HUES6 (cell line): ENCODE results near the gene MET.
"Not testable (repeated sequence)": the region's sequence is repeated elsewhere in the genome, so short reads cannot be mapped to it uniquely, and the experiment has no call there.

Experiments
- H3K27ac ChIP-seq: 2 replicates; pipeline ENCODE4 v1.7.0; 2013; ENCODE audit warnings: low read depth, mild to moderate bottlenecking, low read length, inconsistent platforms
- H3K27me3 ChIP-seq: 2 replicates; pipeline ENCODE4 v1.6.1; 2013; ENCODE audit warnings: low read length; ENCODE audit not compliant: control insufficient read depth, insufficient read depth
- H3K36me3 ChIP-seq: 2 replicates; pipeline ENCODE4 v1.6.1; 2013; ENCODE audit warnings: low read length; ENCODE audit not compliant: control insufficient read depth, insufficient read depth
- H3K4me1 ChIP-seq: 2 replicates; pipeline ENCODE4 v1.6.1; 2013; ENCODE audit warnings: low read length; ENCODE audit not compliant: control insufficient read depth, insufficient read depth
- H3K4me3 ChIP-seq: 2 replicates; pipeline ENCODE4 v1.5.1; 2013; ENCODE audit warnings: low read depth, low read length
- H3K9ac ChIP-seq: one replicate; pipeline ENCODE4 v1.6.1; 2013; ENCODE audit warnings: mild to moderate bottlenecking, low read length
- H3K9me3 ChIP-seq: 2 replicates; pipeline ENCODE4 v1.6.1; 2013; ENCODE audit warnings: low read depth, low read length; ENCODE audit not compliant: control insufficient read depth, insufficient read depth

Gene MET

DNA sequence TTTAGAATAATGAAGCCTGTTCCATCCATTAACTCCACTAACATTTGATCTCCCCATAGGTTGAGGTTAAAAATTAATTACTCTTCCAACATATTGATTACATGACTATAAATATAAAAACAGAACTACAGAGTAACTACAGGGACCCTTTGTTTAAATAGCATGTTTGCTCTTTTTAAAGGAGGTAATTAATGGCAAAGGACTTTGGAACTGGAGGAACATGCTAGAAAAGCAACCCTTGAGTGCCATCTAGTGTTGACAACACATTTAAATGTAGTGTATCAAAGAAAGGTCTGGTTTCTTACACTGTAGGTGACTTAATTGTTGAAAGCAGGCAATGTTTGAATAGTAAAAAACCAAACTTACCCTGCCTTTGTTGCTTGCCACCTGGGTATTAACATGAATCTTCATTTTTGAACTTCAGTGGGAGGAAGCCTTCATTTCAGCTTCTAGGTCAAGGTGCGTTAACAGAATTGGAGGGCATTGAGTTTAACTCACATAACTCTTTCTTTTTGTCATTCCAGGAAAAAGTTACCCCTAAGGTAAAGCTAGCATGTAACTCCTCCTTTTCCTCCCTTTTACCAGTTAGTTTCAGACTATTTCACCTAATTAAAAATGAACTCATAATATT, 137.8 kb downstream of the MET start:
- Histone ChIP-seq H3K36me3 (no peaks in the 10 kb centered on the region), H3K27me3 (no peaks in the 10 kb centered on the region), H3K4me3 (no peak overlapping the region), H3K27ac (no peak overlapping the region), H3K4me1 (peaks cover 16% of the 10 kb centered on the region), H3K9me3 (no peaks in the 10 kb centered on the region), H3K9ac (no peak overlapping the region)

DNA sequence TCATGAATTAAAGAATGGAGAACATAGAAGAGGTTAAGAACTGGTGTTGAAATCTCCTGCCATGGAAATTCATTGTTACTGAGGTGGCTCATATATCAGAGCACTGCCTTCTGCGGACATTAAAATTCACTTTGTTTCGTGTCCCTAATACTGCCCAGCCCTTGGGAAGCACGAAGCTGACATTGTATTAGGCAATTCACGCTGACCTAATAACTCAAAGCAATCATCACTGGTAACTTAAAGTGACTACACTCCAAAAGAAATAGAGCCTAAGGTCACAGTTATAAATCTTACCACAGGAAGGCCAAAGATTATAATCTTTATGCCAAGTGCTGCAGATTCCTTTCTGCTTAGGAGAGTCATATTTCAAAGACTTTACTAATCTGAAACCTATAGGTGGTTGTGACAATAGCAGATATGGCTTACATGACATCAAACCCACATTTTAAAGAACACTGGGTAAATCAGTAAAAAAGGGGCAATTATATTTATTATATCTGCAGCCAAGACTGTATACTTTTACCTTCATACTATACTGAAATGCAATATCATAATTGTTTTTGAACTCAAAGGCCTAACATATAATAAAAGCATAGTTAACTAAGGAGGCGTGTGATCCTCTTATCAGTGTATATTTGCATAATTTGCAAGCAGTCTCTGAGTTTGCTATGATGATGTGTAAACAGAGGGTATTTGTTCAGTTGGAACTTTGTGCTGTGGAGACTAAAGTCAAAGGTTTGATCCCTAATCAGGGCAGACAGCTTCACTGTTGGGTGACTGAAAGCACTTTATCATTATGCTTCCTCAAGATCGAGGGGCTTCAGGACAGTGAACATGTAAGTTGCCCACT, 138.5 kb downstream of the MET start:
- Histone ChIP-seq H3K36me3 (no peaks in the 10 kb centered on the region), H3K9me3 (no peaks in the 10 kb centered on the region), H3K4me1 (peaks cover 16% of the 10 kb centered on the region), H3K27ac (no peak overlapping the region), H3K9ac (no peak overlapping the region), H3K27me3 (no peaks in the 10 kb centered on the region), H3K4me3 (no peak overlapping the region)

DNA sequence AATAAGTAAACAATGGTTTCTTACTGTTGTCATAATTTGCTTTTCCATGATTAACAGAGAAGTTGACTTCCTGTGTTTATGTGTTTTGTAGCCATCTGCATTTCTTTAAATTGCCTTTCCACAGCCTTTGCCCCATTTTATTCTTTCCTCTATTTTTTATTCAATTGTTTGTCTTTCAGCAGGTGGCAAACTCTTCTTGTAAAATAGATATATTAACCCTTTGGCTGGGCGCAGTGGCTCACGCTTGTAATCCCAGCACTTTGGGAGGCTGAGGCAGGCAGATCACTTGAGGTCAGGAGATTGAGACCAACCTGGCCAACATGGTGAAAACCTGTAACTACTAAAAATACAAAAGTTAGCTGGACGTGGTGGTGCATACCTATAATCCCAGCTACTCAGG, 139.8 kb downstream of the MET start:
- Histone ChIP-seq H3K9me3 (no peaks in the 10 kb centered on the region), H3K36me3 (no peaks in the 10 kb centered on the region), H3K4me1 (peaks cover 16% of the 10 kb centered on the region), H3K27me3 (no peaks in the 10 kb centered on the region), H3K9ac (no peak overlapping the region), H3K4me3 (no peak overlapping the region), H3K27ac (no peak overlapping the region)

DNA sequence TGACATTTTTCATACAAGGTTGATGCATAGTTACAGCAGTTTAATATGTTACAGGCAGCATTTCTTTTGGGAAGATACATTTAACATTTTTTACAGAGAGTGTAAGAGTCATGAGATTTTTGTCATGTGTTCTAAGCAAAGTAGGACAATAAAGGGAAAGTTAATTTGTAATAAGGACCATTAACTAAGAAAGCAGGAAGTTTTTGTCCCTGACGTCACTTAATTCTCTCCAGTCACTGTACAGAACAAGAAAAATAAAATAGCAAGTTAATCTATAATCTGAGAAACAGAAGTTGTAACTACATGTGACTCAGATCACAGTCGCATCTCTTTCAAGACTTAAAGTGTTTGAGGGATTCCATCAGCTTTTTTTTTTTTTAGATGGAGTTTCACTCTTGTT, 140.9 kb downstream of the MET start:
- Histone ChIP-seq H3K9me3 (no peaks in the 10 kb centered on the region), H3K36me3 (no peaks in the 10 kb centered on the region), H3K4me1 (peaks cover 16% of the 10 kb centered on the region), H3K27ac (no peak overlapping the region), H3K4me3 (no peak overlapping the region), H3K27me3 (no peaks in the 10 kb centered on the region), H3K9ac (no peak overlapping the region)

DNA sequence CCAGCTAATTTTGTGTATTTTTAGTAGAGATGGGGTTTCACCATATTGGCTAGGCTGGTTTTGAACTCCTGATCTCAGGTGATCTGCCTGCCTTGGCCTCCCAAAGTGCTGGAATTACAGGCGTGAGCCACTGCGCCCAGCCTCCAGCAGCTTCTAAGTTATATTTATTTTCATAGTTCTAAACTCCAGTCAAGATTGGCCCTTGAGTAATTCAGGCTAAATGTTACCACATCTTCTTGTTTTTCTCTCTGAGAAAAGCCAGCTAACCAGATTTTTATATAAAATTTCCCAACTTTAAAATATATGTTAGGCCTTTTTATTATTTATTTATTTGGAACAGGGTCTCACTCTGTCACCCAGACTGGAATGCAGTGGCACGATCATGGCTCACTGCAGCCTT, 141.4 kb downstream of the MET start:
- H3K4me1 ChIP-seq, result peaks cover 16% of the 10 kb centered on the region
- H3K27me3 ChIP-seq, H3K27ac ChIP-seq, H3K9ac ChIP-seq, H3K4me3 ChIP-seq, H3K9me3 ChIP-seq, H3K36me3 ChIP-seq: not testable (repeated sequence)

DNA sequence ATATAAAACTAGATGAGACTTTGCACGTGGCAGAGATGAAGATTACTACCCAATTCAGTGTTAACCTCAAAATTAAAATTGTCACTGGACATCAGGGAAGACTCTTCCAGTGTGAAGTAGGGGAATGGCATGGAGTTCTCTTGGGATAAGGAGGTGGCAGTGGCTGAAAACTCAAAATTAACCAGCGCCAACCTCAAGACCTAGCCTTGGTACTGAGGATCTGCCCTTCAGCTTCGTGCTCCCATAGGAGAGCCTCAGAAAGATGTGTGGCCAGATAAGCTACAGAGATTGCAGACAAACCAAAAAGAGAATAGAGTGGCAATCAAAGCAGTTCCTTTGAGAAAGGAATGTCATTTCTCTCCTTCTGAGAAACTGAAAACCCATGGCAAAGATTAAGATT, 143.0 kb downstream of the MET start:
- H3K9me3 ChIP-seq, result no peaks in the 10 kb centered on the region
- H3K27me3 ChIP-seq, result no peaks in the 10 kb centered on the region
- H3K4me1 ChIP-seq, result peaks cover 9% of the 10 kb centered on the region
- H3K9ac ChIP-seq, result no peak overlapping the region
- no peak overlapping the region for H3K4me3 ChIP-seq
- H3K36me3 ChIP-seq, result no peaks in the 10 kb centered on the region
- no peak overlapping the region for H3K27ac ChIP-seq

DNA sequence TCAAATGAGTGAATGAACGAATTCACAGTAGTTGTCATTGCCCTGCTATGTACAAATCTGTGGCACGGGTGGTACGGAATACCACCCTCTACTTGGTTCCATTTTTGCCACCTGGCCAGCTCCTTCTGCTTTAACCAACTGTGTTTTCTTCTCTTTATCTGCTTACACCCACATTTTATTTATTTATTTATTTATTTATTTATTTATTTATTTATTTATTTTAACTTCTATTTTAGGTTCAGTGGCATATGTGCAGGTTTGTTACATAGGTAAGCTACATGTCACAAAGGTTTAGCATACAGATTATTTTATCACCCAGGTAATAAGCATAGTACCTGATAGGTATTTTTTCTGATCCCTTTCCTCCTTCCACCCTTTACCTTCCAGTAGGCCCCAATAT, 148.2 kb downstream of the MET start:
- H3K4me1 ChIP-seq, result no peaks in the 10 kb centered on the region
- no peaks in the 10 kb centered on the region for H3K36me3 ChIP-seq
- H3K9ac ChIP-seq, result no peak overlapping the region
- no peak overlapping the region for H3K27ac ChIP-seq
- H3K4me3 ChIP-seq, result no peak overlapping the region
- no peaks in the 10 kb centered on the region for H3K27me3 ChIP-seq
- no peaks in the 10 kb centered on the region for H3K9me3 ChIP-seq

DNA sequence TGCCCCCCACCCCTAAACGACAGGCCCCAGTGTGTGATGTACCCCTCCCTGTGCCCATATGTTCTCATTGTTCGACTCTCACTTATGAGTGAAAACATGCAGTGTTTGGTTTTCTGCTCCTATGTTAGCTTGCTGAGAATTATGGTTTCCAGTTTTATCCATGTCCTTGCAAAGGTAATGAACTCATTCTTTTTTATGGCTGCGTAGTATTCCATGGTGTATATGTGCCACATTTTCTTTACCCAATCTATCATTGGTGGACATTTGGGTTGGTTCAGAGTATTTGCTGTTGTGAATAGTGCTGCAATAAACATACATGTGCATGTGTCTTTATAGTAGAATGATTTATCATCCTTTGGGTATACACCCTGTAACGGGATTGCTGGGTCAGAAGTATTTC, 149.7 kb downstream of the MET start:
- not testable (repeated sequence) for H3K27me3 ChIP-seq, H3K9me3 ChIP-seq, H3K36me3 ChIP-seq, H3K27ac ChIP-seq, H3K4me1 ChIP-seq, H3K9ac ChIP-seq, H3K4me3 ChIP-seq

DNA sequence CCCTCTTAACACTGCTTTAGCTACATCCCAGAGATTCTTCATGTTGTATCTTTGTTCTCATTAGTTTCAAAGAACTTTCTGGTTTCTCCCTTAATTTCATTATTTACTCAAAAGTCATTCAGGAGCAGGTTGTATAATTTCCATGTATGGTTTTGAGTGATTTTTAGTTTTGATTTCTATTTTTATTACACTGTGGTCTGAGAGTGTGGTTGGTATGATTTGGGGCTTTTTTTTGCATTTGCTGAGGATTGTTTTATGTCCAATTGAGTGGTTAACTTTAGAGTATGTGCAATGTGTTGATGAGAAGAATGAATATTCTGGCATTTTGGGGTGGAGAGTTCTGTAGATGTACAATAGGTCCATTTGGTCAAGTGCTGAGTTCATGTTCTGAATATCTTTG, 152.5 kb downstream of the MET start:
- Histone ChIP-seq H3K4me1 (no peaks in the 10 kb centered on the region), H3K9ac (no peak overlapping the region), H3K27ac (no peak overlapping the region), H3K36me3 (no peaks in the 10 kb centered on the region), H3K27me3 (no peaks in the 10 kb centered on the region), H3K9me3 (no peaks in the 10 kb centered on the region), H3K4me3 (no peak overlapping the region)

DNA sequence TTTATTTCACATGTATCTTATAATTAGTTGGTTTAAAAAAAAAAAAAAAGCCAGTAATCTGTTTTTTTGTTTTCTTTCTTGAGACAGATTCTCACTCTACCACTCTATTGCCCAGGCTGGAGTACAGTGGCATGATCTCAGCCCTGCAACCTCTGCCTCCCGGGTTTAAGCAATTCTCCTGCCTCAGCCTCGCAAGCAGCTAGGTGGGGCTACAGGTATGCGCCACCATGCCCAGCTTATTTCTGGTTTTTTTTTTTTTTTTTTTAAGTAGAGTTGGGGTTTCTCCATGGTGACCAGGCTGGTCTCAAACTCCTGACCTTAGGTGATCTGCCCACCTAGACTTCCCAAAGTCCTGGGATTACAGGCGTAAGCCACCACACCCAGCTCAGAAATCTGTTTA, 156.3 kb downstream of the MET start:
- H3K4me1 ChIP-seq, result no peaks in the 10 kb centered on the region
- H3K27ac ChIP-seq, result no peak overlapping the region
- no peak overlapping the region for H3K9ac ChIP-seq
- no peaks in the 10 kb centered on the region for H3K9me3 ChIP-seq
- no peak overlapping the region for H3K4me3 ChIP-seq
- H3K36me3 ChIP-seq, result no peaks in the 10 kb centered on the region
- no peaks in the 10 kb centered on the region for H3K27me3 ChIP-seq

DNA sequence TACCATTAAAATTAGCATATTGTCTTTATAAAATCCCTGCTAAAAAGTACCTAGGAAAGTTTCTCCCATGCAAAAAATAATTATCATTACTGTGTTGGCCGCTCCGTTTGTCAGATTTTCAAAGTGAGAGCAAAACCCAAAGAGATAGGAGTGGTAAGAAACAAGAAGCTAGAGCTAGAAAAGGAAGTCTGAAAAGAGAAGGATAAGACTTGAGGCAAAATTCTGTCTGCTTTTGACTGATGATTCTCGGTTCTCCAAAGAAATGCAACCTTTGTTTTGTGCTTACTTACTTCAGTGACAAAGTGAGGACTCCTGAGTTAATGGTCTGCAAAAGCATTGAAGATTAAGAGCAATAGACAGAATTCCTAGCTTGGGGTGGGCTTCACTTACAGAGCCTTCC, 157.0 kb downstream of the MET start:
- no peak overlapping the region for H3K9ac ChIP-seq

More for the DNA sequence above, 157.0 kb downstream of the MET start:
- H3K36me3 ChIP-seq, result no peaks in the 10 kb centered on the region
- H3K27me3 ChIP-seq, result no peaks in the 10 kb centered on the region
- no peaks in the 10 kb centered on the region for H3K9me3 ChIP-seq
- H3K4me1 ChIP-seq, result no peaks in the 10 kb centered on the region
- no peak overlapping the region for H3K4me3 ChIP-seq
- H3K27ac ChIP-seq, result no peak overlapping the region
